GM12891 (cell line): ENCODE results near the gene TRAPPC10.

Experiments
- DNase-seq: peaks from one replicate; pipeline ENCODE4 v3.0.0; 2011; ENCODE audit warnings: low spot score; ENCODE audit not compliant: insufficient read length
- FAIRE-seq: peaks from 2 replicates; lab custom pipeline; 2011; peaks lifted over from hg19 to GRCh38; lab: Jason Lieb, UNC
- PAX5 ChIP-seq: IDR thresholded peaks from 2 replicates; pipeline ENCODE4 v1.6.1; 2011; ENCODE audit warnings: low read length, moderate library complexity, mild to moderate bottlenecking; ENCODE audit not compliant: insufficient read depth, severe bottlenecking
- POLR2A ChIP-seq: IDR thresholded peaks from 2 replicates; pipeline ENCODE4 v1.6.1; 2011; ENCODE audit warnings: low read depth, low read length, control low read depth
- POLR2AphosphoS5 ChIP-seq: IDR thresholded peaks from 2 replicates; pipeline ENCODE4 v1.6.1; 2011; ENCODE audit warnings: low read depth, low read length, control low read depth
- POU2F2 ChIP-seq: IDR thresholded peaks from 2 replicates; pipeline ENCODE4 v1.6.1; 2011; ENCODE audit warnings: low read depth, mild to moderate bottlenecking, control low read depth, low read length, moderate library complexity
- SPI1 ChIP-seq: IDR thresholded peaks from 2 replicates; pipeline ENCODE4 v1.6.1; 2011; ENCODE audit warnings: low read depth, low read length, control low read depth
- TAF1 ChIP-seq: IDR thresholded peaks from 2 replicates; pipeline ENCODE4 v1.6.1; 2011; ENCODE audit warnings: low read depth, low read length, control low read depth

TRAPPC10 gene

DNA sequence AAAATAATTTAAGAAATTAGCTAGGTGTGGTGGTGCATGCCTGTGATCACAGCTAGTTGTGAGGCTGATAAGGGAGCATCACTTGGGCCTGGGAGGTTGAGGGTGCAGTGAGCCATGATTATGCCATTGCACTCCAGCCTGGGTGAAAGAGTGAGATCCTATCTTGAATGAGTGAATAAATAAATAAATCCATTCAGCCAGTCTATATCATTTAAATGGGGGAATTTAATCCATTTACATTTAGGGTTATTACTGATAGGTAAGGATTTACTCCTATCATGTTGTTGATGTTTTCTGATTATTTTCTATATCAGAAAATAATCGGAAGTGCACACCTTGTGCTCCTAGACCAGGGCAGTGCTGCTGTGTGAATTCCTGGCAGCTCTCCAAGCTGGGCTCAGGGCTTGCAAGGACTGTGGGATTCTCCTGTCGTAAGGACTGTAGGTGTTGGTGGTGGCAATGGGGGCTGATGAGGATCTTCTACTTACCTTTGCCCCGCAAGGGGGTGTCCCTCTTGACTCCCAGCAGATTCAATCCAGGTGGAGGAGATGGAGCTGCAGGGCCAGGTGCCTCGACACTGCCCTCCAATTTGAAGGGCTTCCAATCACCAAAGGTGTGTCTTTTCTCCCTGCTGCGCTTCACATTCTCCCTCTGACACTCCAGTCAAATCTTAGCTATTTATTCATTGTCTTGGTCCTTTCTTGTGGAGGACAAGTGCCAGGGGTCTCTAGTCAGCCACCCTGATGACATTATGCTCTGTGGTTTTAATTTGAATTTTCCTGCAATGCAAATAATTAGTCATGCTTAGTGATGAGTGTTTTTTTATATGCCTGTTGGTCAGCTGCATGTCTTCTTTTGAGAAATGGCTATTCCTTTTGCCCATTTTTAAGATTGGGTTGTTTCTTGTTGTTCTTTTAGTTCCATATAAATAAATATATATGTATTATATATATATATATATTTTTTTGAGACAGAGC is 14.1 kb upstream of the TRAPPC10 start:
- TF ChIP-seq TAF1 (no peak), POLR2AphosphoS5 (no peak), POLR2A (no peak), PAX5 (no peak), SPI1 (no peak), POU2F2 (no peak)
- FAIRE-seq (no peak), DNase-seq (no peak)

DNA sequence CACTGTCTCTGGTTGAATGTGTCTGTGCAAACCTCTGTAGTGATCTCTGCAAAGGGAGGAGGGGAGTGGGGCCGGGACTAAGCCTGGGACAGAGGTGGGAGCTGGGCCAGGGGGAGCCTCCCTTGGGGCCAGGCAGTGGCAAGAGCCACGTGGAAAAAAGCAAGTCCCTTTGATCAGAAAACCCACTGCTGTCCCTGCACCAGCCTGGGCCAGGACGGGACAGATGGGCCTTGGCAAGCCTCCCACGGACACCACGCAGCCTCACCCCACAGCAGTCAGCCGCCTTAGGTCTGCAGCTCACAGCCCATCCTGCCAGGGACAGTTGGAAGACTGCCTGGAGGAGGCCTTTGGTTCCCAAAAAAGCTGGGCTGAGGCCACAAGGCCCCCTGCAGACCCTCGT is 11.7 kb upstream of the TRAPPC10 start:
- TF ChIP-seq POU2F2: no peak
- no peak for TF ChIP-seq SPI1
- no peak for TF ChIP-seq POLR2A
- TF ChIP-seq TAF1: no peak
- TF ChIP-seq PAX5: no peak
- no peak for TF ChIP-seq POLR2AphosphoS5
- DNase-seq: no peak
- FAIRE-seq: no peak

DNA sequence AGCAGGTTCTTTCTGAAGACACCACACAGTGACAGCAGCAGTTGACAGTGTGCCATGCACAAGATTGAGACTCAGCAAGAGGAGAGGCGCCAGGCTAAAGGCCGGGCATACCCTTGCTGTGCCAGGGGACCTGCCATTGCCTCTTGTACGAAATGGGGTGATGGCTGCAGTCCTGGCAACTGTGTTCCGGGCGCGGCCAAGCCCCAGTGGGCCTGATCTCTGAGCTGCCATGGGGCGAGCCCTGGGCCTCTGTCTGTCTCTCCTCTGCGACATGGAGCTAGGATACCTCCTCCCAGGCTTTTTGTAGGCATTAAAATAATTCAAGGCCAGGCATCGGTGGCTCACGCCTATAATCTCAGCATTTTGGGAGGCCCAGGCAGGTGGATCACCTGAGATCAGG is 9.6 kb upstream of the TRAPPC10 start:
- TF ChIP-seq POLR2A: no peak
- TF ChIP-seq POLR2AphosphoS5: no peak
- no peak for TF ChIP-seq TAF1
- DNase-seq (no peak), FAIRE-seq (no peak)

DNA sequence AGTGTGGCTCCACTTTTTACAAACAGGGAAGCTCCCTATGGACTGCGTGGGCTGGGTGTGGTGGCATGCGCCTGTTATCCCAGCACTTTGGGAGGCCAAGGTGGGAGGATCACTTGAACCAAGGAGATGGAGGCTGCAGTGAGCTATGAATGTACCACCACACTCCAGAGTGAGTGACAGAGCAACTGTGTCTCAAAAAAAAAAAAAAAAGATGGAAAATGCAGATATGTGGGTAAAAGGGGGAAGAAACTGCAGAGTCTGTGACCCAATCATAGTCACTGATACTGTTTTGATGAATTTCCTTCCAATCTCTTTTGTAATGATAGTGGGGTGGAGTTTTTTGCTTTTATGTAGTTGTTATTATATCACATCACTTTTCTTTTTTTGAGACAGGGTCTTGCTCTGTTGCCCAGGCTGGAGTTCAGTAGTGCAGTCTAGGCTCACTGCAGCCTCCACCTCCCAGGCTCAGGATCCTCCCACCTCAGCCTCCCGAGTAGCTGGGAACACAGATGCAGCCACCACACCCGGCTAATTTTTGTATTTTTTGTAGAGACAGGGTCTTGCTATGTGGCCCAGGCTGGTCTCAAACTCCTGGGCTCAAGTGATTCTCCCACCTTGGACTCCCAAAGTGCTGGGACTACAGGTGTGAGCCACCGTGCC is 8.7 kb upstream of the TRAPPC10 start:
- no peak for DNase-seq
- no peak for TF ChIP-seq POLR2AphosphoS5
- TF ChIP-seq PAX5: no peak
- TF ChIP-seq POU2F2: no peak
- no peak for TF ChIP-seq POLR2A
- no peak for TF ChIP-seq TAF1
- no peak for TF ChIP-seq SPI1
- no peak for FAIRE-seq

DNA sequence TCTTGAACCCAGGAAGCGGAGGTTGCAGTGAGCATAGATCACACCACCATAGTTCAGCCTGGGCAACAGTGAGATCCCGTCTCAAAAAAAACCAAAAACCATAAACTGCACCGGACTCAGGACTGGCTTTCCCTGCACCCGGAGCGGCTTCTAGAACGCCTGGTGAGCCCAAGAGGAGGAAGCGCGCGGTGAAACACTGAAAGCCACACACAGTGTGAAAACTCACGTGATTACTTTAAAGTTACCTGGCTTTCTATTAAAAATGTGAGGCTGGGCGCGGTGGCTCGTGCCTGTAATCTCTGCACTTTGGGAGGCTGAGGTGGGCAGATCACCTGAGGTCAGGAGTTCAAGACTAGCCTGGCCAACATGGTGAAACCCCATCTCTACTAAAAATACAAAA is 7.0 kb upstream of the TRAPPC10 start:
- FAIRE-seq: no peak
- TF ChIP-seq TAF1 (no peak), POLR2A (no peak)
- DNase-seq: no peak

DNA sequence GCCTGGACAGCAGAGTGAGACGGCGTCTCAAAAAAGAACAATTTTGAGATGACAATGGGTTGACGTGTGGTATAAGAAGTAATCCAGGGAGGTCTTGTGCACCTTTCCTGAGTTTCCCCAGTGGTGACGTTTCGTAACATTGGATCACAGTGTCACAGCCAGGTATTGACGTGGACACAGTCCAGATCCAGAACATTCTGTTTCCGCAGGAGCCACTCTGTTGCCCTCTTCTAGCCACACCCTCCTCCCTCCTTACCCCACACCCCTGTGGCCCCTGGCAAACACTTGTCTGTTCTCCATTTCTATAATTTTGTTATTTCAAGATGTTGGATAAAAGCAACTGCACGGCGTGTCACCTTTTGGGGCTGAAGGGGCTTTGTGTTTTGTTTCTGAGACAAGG is 6.5 kb upstream of the TRAPPC10 start:
- no peak for DNase-seq
- FAIRE-seq: no peak
- TF ChIP-seq PAX5: no peak
- no peak for TF ChIP-seq POLR2AphosphoS5

DNA sequence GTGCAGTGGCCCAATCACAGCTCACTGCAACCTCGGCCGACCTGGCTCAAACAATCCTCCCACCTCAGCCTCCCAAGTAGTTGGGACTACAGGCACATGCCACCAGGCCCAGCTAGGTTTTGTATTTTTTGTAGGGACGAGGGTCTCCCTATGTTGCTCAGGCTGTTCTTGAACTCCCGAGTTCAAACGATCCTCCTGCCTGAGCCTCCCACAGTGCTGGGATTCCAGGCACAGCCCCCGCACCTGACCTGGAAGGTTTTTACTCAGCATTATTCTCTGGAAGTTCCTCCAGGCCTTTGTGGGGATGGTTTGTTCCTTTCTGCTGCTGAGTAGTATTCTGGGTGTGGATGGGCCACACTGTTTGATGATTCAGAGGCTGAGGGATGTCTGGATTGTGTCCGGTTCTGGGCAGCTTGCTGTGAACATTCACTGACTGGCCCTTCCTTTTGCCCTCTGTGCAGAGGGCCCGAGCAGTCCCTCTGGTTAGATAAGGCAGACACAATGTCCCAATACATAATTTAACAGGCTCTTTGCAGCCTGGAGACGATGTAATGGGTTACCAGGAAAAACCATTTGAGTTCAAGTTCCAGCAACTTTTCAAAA is 6.0 kb upstream of the TRAPPC10 start:
- no peak for TF ChIP-seq TAF1
- TF ChIP-seq SPI1: no peak
- no peak for TF ChIP-seq POLR2AphosphoS5
- no peak for TF ChIP-seq PAX5
- no peak for TF ChIP-seq POU2F2
- no peak for TF ChIP-seq POLR2A
- no peak for FAIRE-seq
- DNase-seq: no peak

DNA sequence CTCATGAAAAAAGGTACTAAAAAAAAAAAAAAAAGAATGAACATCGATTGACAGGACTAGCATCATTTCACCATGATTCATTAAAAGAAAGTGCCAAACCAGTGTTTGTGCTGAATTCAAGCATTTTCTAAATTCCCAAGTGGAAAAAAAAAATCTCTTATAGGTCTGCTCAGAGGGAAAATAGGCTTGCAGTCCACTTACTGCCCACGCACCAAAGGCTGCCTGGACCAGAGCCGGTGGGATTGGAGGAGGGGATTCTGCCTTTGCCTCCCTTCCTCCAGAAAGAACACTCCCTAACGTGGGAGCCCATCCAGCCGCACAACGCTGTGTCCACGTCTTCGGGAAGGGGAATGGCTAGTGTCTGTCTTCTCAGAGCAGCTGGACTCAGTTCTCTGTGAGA is 5.5 kb upstream of the TRAPPC10 start:
- FAIRE-seq: no peak
- DNase-seq: no peak
- TF ChIP-seq SPI1: no peak
- no peak for TF ChIP-seq POU2F2
- no peak for TF ChIP-seq POLR2AphosphoS5
- TF ChIP-seq TAF1: no peak
- TF ChIP-seq PAX5: no peak

DNA sequence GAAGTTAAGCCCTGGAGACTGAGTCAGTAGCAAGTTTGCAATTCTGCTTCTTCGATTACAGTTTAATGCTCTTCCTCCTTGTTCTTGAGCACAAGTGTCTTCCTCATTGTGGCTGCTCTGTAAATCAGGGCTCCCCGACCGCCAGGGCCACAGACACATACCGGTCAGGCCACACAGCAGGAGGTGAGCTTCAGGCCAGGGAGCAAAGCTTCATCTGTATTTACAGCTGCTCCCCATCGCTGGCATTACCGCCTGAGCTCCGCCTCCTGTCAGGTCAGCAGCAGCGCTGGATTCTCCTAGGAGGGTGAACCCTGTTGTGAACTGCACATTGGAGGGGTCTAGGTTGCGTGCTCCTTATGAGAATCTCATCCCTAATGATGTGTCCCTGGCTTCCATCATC is 1.7 kb upstream of the TRAPPC10 start:
- no peak for TF ChIP-seq POLR2AphosphoS5
- no peak for TF ChIP-seq POLR2A
- no peak for TF ChIP-seq POU2F2
- TF ChIP-seq TAF1: no peak
- TF ChIP-seq SPI1: no peak
- no peak for TF ChIP-seq PAX5
- no peak for DNase-seq
- FAIRE-seq: no peak

DNA sequence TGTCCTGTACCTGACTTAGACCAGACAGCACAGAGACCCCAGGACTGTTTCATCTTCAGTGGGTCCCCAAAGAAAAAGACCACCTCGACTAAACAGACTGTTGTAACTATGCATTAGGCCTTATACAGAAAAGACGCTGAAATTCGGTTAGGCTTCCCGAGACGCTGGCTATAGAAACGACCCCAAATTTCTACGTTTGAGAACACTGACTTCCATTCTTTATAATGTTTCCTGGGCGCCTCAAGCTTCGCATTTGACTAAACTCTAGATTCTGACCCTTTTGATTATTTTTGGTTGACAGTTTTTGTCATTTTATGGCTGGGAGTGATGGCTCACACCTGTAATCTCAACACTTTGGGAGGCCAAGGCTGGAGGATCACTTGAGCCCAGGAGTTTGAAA is 986 bp upstream of the TRAPPC10 start:
- TF ChIP-seq POU2F2 (no peak), SPI1 (no peak), TAF1 (no peak), POLR2A (no peak)
- DNase-seq: no peak

More for the DNA sequence above, 986 bp upstream of the TRAPPC10 start:
- FAIRE-seq: no peak
